Common myeloid progenitor, CD34-positive (primary cell): ENCODE results near the gene BICRAL.

Source experiments
- CTCF ChIA-PET: fragments of 350-600 bp; sonication (Branson Sonifier 250); formaldehyde crosslinking; loops from one replicate; lab custom pipeline; 2021; ENCODE audit warnings: antibody characterized with exemption; lab: Charles Lee
- POLR2A ChIA-PET: fragments of 350-600 bp; sonication (Branson Sonifier 250); formaldehyde crosslinking; loops from one replicate; lab custom pipeline; 2021; ENCODE audit warnings: antibody characterized with exemption; lab: Charles Lee
- DNase-seq, 3 donors: peaks; one replicate each; pipeline versions ENCODE4 v3.0.0 to v3.0.0-alpha.2; 2013
- H3K27ac ChIP-seq, 2 experiments: 1 replicate in 1 of 2; 2 replicates in 1 of 2; pipeline ENCODE4 v1.7.0; 2013; ENCODE audit warnings: inconsistent platforms in 2 of 2, low read length in 2 of 2, mild to moderate bottlenecking in 2 of 2, low read depth in 1 of 2, moderate library complexity in 1 of 2; ENCODE audit not compliant: severe bottlenecking in 2 of 2, insufficient read depth in 1 of 2, poor library complexity in 1 of 2
- H3K27me3 ChIP-seq, 5 experiments: replicated peaks in 2 of 5; 1 replicate in 3 of 5; 2 replicates in 2 of 5; pipeline versions ENCODE4 v1.6.1 to v1.7.0; 2013; ENCODE audit warnings: low read length in 4 of 5, mild to moderate bottlenecking in 2 of 5, moderate library complexity in 2 of 5, inconsistent platforms in 1 of 5; ENCODE audit not compliant: insufficient read depth in 5 of 5, control insufficient read depth in 4 of 5
- H3K36me3 ChIP-seq, 4 experiments: 1 replicate in 2 of 4; 2 replicates in 2 of 4; pipeline versions ENCODE4 v1.6.1 to v1.7.0; 2013; ENCODE audit warnings: low read length in 3 of 4, control low read depth in 1 of 4, mild to moderate bottlenecking in 1 of 4; ENCODE audit not compliant: control insufficient read depth in 4 of 4, insufficient read depth in 4 of 4
- H3K4me1 ChIP-seq, 4 experiments: 1 replicate in 3 of 4; 2 replicates in 1 of 4; pipeline versions ENCODE4 v1.6.1 to v1.7.1; 2013; ENCODE audit warnings: low read length in 3 of 4, mild to moderate bottlenecking in 3 of 4, control low read depth in 1 of 4, inconsistent platforms in 1 of 4, moderate library complexity in 1 of 4; ENCODE audit not compliant: control insufficient read depth in 4 of 4, insufficient read depth in 4 of 4; ENCODE audit errors: control extremely low read depth in 1 of 4
- H3K4me3 ChIP-seq, 7 experiments: 1 replicate in 4 of 7; 2 replicates in 3 of 7; pipeline versions ENCODE4 v1.5.1 to v1.7.0; 2013; ENCODE audit warnings: mild to moderate bottlenecking in 7 of 7, low read length in 6 of 7, moderate library complexity in 6 of 7, inconsistent platforms in 2 of 7, low read depth in 2 of 7, control low read depth in 1 of 7; ENCODE audit not compliant: insufficient read depth in 4 of 7, control insufficient read depth in 1 of 7; ENCODE audit errors: extremely low read depth in 1 of 7
- H3K9me3 ChIP-seq, 5 experiments: 1 replicate in 4 of 5; 2 replicates in 1 of 5; pipeline versions ENCODE4 v1.6.1 to v1.7.1; 2013; ENCODE audit warnings: low read length in 4 of 5, mild to moderate bottlenecking in 2 of 5, inconsistent platforms in 1 of 5, low read depth in 1 of 5, moderate library complexity in 1 of 5; ENCODE audit not compliant: control insufficient read depth in 4 of 5, insufficient read depth in 2 of 5; ENCODE audit errors: control extremely low read depth in 1 of 5
- WGBS: methylation state at CpG from one replicate; pipeline ENCODE4 v1.1.5; 2013; ENCODE audit not compliant: insufficient coverage; 5-methylcytosine and 5-hydroxymethylcytosine counted together

BICRAL gene

GRCh38 chr6:42911171-42912021, 129.5 kb downstream of the BICRAL start:
- peaks cover 0 to 5% (median 0%) of the 10 kb centered on the region in 5 experiments for H3K27me3 ChIP-seq
- WGBS: 25% methylated on average over 40 of the region's 49 CpGs
- DNase-seq: peak in 1 of 3 donors; percentile 33
- POLR2A ChIA-PET: interaction anchor here (1.0 to 1.4 kb wide), 2 partner anchors 8 to 18 kb away, joined by 3 read pairs; partner anchors contain the start of gene CNPY3
- H3K9me3 ChIP-seq: no peaks in the 10 kb centered on the region
- H3K27ac ChIP-seq: no peak overlapping the region
- peaks cover 0 to 7% (median 5%) of the 10 kb centered on the region in 4 experiments for H3K4me1 ChIP-seq
- H3K36me3 ChIP-seq: no peaks in the 10 kb centered on the region
- H3K4me3 ChIP-seq: peak overlapping the region in 5 of 7 experiments; percentile 19 to 70 (median 59)
- CTCF ChIA-PET: interaction anchor here (0.7 to 1.5 kb wide), 4 partner anchors 10 to 114 kb away, joined by 3 read pairs; no protein-coding TSS in a partner anchor

GRCh38 chr6:42914546-42914945, 132.7 kb downstream of the BICRAL start:
- no peak overlapping the region for H3K27ac ChIP-seq
- 100% methylated on average over 1 of the region's 4 CpGs for WGBS
- H3K9me3 ChIP-seq: no peaks in the 10 kb centered on the region
- ChIA-PET CTCF (interaction anchor here (1.0 kb wide), 2 partner anchors 15 to 31 kb away, joined by 3 to 4 read pairs; no protein-coding TSS in a partner anchor), POLR2A (interaction anchor here (0.6 to 0.7 kb wide), 2 partner anchors 35 to 106 kb away, joined by 3 to 4 read pairs; partner anchors contain the start of gene RPL7L1)
- peaks cover 0 to 7% (median 5%) of the 10 kb centered on the region in 4 experiments for H3K4me1 ChIP-seq
- H3K27me3 ChIP-seq: peaks cover 0 to 5% (median 0%) of the 10 kb centered on the region in 5 experiments
- no peaks in the 10 kb centered on the region for H3K36me3 ChIP-seq
- no peak overlapping the region for H3K4me3 ChIP-seq
- no peak for DNase-seq

DNA sequence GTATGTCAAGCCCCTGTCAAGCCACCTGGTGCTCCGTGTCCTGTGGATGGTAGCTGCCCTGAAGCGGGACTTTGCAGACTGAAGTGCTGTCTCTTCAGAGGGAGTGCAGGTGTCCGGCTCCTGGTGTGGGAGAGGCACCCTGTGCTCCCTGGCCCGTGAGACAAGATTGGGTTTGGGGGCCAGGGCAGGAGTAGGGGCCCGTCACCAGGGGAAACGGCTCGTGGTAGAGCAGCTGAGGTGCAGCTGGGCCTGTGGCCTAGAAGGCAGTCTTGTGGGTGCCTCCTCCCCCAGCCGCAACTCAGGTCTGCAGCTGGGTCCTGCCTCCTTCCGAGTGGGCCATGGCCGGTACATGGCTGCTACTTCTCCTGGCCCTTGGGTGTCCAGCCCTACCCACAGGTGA, 133.9 kb downstream of the BICRAL start, which contains the start of gene PTCRA:
Gene PTCRA, plus strand, starts transcription at position 322 of the 400 bp plus-strand sequence. Its CDS starts 17 bp downstream, at position 339.
- Histone ChIP-seq H3K4me3 (no peak within 1 kb of the TSS), H3K36me3 (no peaks in the 10 kb centered on the region), H3K27ac (no peak within 1 kb of the TSS), H3K27me3 (peaks cover 0 to 5% (median 0%) of the 10 kb centered on the region in 5 experiments), H3K9me3 (no peaks in the 10 kb centered on the region), H3K4me1 (peaks cover 0 to 7% (median 5%) of the 10 kb centered on the region in 4 experiments)
- WGBS: 73% methylated on average over 10 of the region's 10 CpGs
- POLR2A ChIA-PET: no interaction called here
- CTCF ChIA-PET: interaction anchor here (0.7 to 3.0 kb wide), 2 partner anchors 13 to 42 kb away, joined by 3 to 16 read pairs; partner anchors contain the start of gene CNPY3
- DNase-seq: peak in 1 of 3 donors; percentile 9

GRCh38 chr6:42916288-42916687, 134.4 kb downstream of the BICRAL start:
- CTCF ChIA-PET: interaction anchor here (3.0 kb wide), 1 partner anchor 13 kb away, joined by 16 read pairs; the partner anchor contains the start of gene CNPY3

More at GRCh38 chr6:42916288-42916687, 134.4 kb downstream of the BICRAL start:
- WGBS: 100% methylated on average over 1 of the region's 1 CpG
- H3K9me3 ChIP-seq: no peaks in the 10 kb centered on the region
- no peaks in the 10 kb centered on the region for H3K36me3 ChIP-seq
- H3K27ac ChIP-seq: no peak overlapping the region
- H3K4me3 ChIP-seq: no peak overlapping the region
- H3K27me3 ChIP-seq: peaks cover 0 to 5% (median 0%) of the 10 kb centered on the region in 5 experiments
- POLR2A ChIA-PET: no interaction called here
- no peak for DNase-seq
- peaks cover 0 to 7% (median 4%) of the 10 kb centered on the region in 4 experiments for H3K4me1 ChIP-seq
